ENCODE measurements around the gene GLYR1. TPM values are rescaled to one million over a fixed set of nuclear protein-coding genes. Genes with fewer than 3 reads are reported as not detected.

GLYR1 gene
- total RNA-seq, 4 donors from 2014 or later, result 81.8 to 111 (median 98.8) TPM

GRCh38 chr16:4806280-4806679, 40.8 kb downstream of the GLYR1 start:
- no peak overlapping the region for H3K4me3 ChIP-seq
- WGBS, result 89% methylated on average over 6 of the region's 6 CpGs
- intact Hi-C loops (cut with DNase I), result no loop called here

GRCh38 chr16:4805231-4805630, 41.9 kb downstream of the GLYR1 start:
- peaks cover 28 to 43% (median 41%) of the 10 kb centered on the region in 4 donors for H3K4me1 ChIP-seq
- H3K27me3 ChIP-seq, result no peaks in the 10 kb centered on the region
- intact Hi-C loops (cut with DNase I), result no loop called here
- H3K9me3 ChIP-seq, result no peaks in the 10 kb centered on the region
- H3K36me3 ChIP-seq, result peaks cover 31 to 71% (median 57%) of the 10 kb centered on the region in 4 donors
- WGBS, result 85% methylated on average over 11 of the region's 11 CpGs
- H3K4me3 ChIP-seq, result no peak overlapping the region
- DNase-seq (ENCODE audit: extremely low spot score), result no peak
- peak overlapping the region in 3 of 4 donors; percentile 87 to 93 (median 92) for H3K27ac ChIP-seq (replicated peaks in 1 of 4)
- peak in 1 of 2 donors; percentile 26 for TF ChIP-seq POLR2AphosphoS5 (IDR thresholded peaks at IDR 0.05)
- peak in 1 of 3 experiments; percentile 23 for TF ChIP-seq CTCF (IDR thresholded peaks at IDR 0.05)
- no peak for TF ChIP-seq EP300 (IDR thresholded peaks at IDR 0.05)

More at GRCh38 chr16:4806280-4806679, 40.8 kb downstream of the GLYR1 start:
- TF ChIP-seq POLR2AphosphoS5 (IDR thresholded peaks at IDR 0.05), result no peak
- no peak for TF ChIP-seq POLR2A (IDR thresholded peaks at IDR 0.05; ENCODE audit: low read depth)
- no peak for TF ChIP-seq EP300 (IDR thresholded peaks at IDR 0.05)
- no peak for TF ChIP-seq CTCF (IDR thresholded peaks at IDR 0.05)
- no peaks in the 10 kb centered on the region for H3K9me3 ChIP-seq
- H3K27me3 ChIP-seq, result no peaks in the 10 kb centered on the region
- H3K4me1 ChIP-seq, result peaks cover 19 to 33% (median 30%) of the 10 kb centered on the region in 4 donors
- H3K36me3 ChIP-seq, result peaks cover 37 to 73% (median 67%) of the 10 kb centered on the region in 4 donors
- no peak for DNase-seq (ENCODE audit: extremely low spot score)
- no peak overlapping the region for H3K27ac ChIP-seq (replicated peaks in 1 of 4)

GRCh38 chr16:4803898-4804762, 43.0 kb downstream of the GLYR1 start:
- no peaks in the 10 kb centered on the region for H3K9me3 ChIP-seq
- TF ChIP-seq POLR2A (IDR thresholded peaks at IDR 0.05; ENCODE audit: low read depth) (no peak), POLR2AphosphoS5 (IDR thresholded peaks at IDR 0.05) (no peak), CTCF (IDR thresholded peaks at IDR 0.05) (no peak), EP300 (IDR thresholded peaks at IDR 0.05) (no peak)
- H3K27me3 ChIP-seq, result no peaks in the 10 kb centered on the region
- H3K27ac ChIP-seq (replicated peaks in 1 of 4), result peak overlapping the region; percentile 87 to 93 (median 90)
- 65% methylated on average over 26 of the region's 26 CpGs for WGBS
- intact Hi-C loops (cut with DNase I), result loop anchor here (5.0 kb wide), 3 partner anchors 37 to 72 kb away; partner anchors contain the start of genes ANKS3, DNAAF8, GLYR1 and UBN1
- peaks cover 31 to 48% (median 45%) of the 10 kb centered on the region in 4 donors for H3K4me1 ChIP-seq
- DNase-seq (ENCODE audit: extremely low spot score), result no peak
- H3K4me3 ChIP-seq, result no peak overlapping the region
- peaks cover 23 to 71% (median 55%) of the 10 kb centered on the region in 4 donors for H3K36me3 ChIP-seq

GRCh38 chr16:4803401-4803844, 43.7 kb downstream of the GLYR1 start:
- no peak for DNase-seq (ENCODE audit: extremely low spot score)
- Histone ChIP-seq H3K36me3 (peaks cover 21 to 71% (median 56%) of the 10 kb centered on the region in 4 donors), H3K4me1 (peaks cover 31 to 48% (median 45%) of the 10 kb centered on the region in 4 donors), H3K9me3 (no peaks in the 10 kb centered on the region), H3K27ac (replicated peaks in 1 of 4) (peak overlapping the region; percentile 87 to 93 (median 90)), H3K27me3 (no peaks in the 10 kb centered on the region), H3K4me3 (peak overlapping the region; percentile 73 to 92 (median 83))
- intact Hi-C loops (cut with DNase I), result loop anchor here (5.0 kb wide), 3 partner anchors 36 to 71 kb away; partner anchors contain the start of genes ANKS3, DNAAF8, GLYR1 and UBN1
- no peak for TF ChIP-seq POLR2A (IDR thresholded peaks at IDR 0.05; ENCODE audit: low read depth)
- no peak for TF ChIP-seq POLR2AphosphoS5 (IDR thresholded peaks at IDR 0.05)
- no peak for TF ChIP-seq EP300 (IDR thresholded peaks at IDR 0.05)
- no peak for TF ChIP-seq CTCF (IDR thresholded peaks at IDR 0.05)
- 39% methylated on average over 8 of the region's 8 CpGs for WGBS

Data from esophagus muscularis mucosa (tissue), 4 donors.